OCI-LY1 (cell line): ENCODE results near the gene SIK3.

ENCODE experiments used
- H2AFZ ChIP-seq: fragments of 200-600 bp; sonication (generic), shearing (Covaris generic); 2 replicates; pipeline ENCODE4 v1.6.0; 2014; ENCODE audit warnings: antibody characterized with exemption, mild to moderate bottlenecking, low read length
- H3F3A ChIP-seq: fragments of 200-600 bp; sonication (generic), shearing (Covaris generic); 2 replicates; pipeline ENCODE4 v1.6.0; 2014; ENCODE audit warnings: mild to moderate bottlenecking, antibody characterized with exemption, low read length, moderate library complexity; ENCODE audit not compliant: insufficient read depth
- H3K27ac ChIP-seq: fragments of 200-600 bp; sonication (generic); 2 replicates; pipeline ENCODE4 v1.5.1; 2014; ENCODE audit warnings: low read length, mixed run types, mild to moderate bottlenecking, low read depth; ENCODE audit not compliant: poor library complexity, severe bottlenecking
- H3K27me3 ChIP-seq: fragments of 200-600 bp; sonication (generic); 2 replicates; pipeline ENCODE4 v1.6.0; 2014; ENCODE audit warnings: antibody characterized with exemption, mild to moderate bottlenecking, low read length, moderate library complexity; ENCODE audit not compliant: insufficient read depth
- H3K36me3 ChIP-seq: fragments of 200-600 bp; sonication (generic); 2 replicates; pipeline ENCODE4 v1.6.1; 2014; ENCODE audit warnings: mild to moderate bottlenecking, antibody characterized with exemption, low read length, moderate library complexity, mixed read lengths; ENCODE audit not compliant: insufficient read depth
- H3K4me1 ChIP-seq: fragments of 200-600 bp; sonication (generic); 2 replicates; pipeline ENCODE4 v1.5.1; 2014; ENCODE audit warnings: mild to moderate bottlenecking, low read length, moderate library complexity; ENCODE audit not compliant: insufficient read depth, severe bottlenecking
- H3K4me2 ChIP-seq: fragments of 200-600 bp; sonication (generic), shearing (Covaris generic); 2 replicates; pipeline ENCODE4 v1.6.1; 2014; ENCODE audit warnings: low read length
- H3K4me3 ChIP-seq: fragments of 200-600 bp; sonication (generic); 2 replicates; pipeline ENCODE4 v1.5.1; 2014; ENCODE audit warnings: low read length, low read depth, mild to moderate bottlenecking, mixed read lengths; ENCODE audit not compliant: poor library complexity, severe bottlenecking
- H3K79me2 ChIP-seq: fragments of 200-600 bp; shearing (Covaris generic); 2 replicates; pipeline ENCODE4 v1.6.1; 2016; ENCODE audit warnings: mixed run types, low read length, mixed read lengths; ENCODE audit not compliant: insufficient read depth
- H3K9ac ChIP-seq: fragments of 200-600 bp; sonication (generic), shearing (Covaris generic); 2 replicates; pipeline ENCODE4 v1.6.1; 2014; ENCODE audit warnings: mild to moderate bottlenecking, low read length, mixed read lengths
- H3K9me2 ChIP-seq: fragments of 200-600 bp; sonication (generic), shearing (Covaris generic); 2 replicates; pipeline ENCODE4 v1.6.1; 2014; ENCODE audit warnings: low read depth, mild to moderate bottlenecking, low read length, mixed read lengths
- H3K9me3 ChIP-seq: fragments of 200-600 bp; shearing (Covaris generic); 2 replicates; pipeline ENCODE4 v1.6.1; 2014; ENCODE audit warnings: low read length, mixed read lengths
- H4K20me1 ChIP-seq: fragments of 200-600 bp; sonication (generic), shearing (Covaris generic); 2 replicates; pipeline ENCODE4 v1.6.0; 2016; ENCODE audit warnings: mild to moderate bottlenecking, low read length; ENCODE audit not compliant: insufficient read depth
- CTCF ChIP-seq: fragments of 200-600 bp; sonication (generic), shearing (Covaris generic); IDR thresholded peaks from 2 replicates; pipeline ENCODE4 v1.5.1; 2017; ENCODE audit warnings: mild to moderate bottlenecking, antibody characterized with exemption, low read length, moderate library complexity, mixed read lengths
- EZH2 ChIP-seq: fragments of 200-600 bp; sonication (generic), shearing (Covaris generic); IDR thresholded peaks from 2 replicates; pipeline ENCODE4 v1.8.0; 2017; ENCODE audit warnings: borderline replicate concordance, mixed run types, mild to moderate bottlenecking, antibody characterized with exemption, low read length, moderate library complexity, mixed read lengths

The SIK3 gene

DNA sequence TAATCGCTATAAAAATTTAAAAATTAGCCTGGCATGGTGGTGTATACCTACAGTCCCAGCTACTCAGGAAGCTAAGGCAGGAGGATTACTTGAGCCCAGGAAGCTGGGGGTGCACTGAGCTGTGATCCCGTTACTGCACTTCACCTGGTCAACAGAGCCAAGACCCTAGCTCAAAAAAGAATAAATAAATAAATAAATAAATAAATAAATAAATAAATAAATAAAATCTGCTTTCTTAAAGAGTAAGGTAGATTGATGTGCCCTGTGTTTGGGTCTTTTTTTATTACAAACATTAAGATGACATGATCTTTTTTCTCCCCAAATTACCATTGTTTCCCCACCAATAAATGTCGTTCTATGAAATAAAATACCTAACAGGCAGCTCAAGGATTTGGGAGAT, 146.5 kb downstream of the SIK3 start:
- Histone ChIP-seq H3K9me3 (no peaks in the 10 kb centered on the region), H3K79me2 (no peaks in the 10 kb centered on the region; the same call in 1 of the 2 replicates), H3K9me2 (no peaks in the 10 kb centered on the region), H2AFZ (no peak overlapping the region), H3K27ac (no peak overlapping the region), H3K9ac (no peak overlapping the region), H3K27me3 (no peaks in the 10 kb centered on the region), H3K4me3 (no peak overlapping the region), H3K4me2 (no peak overlapping the region), H4K20me1 (no peaks in the 10 kb centered on the region), H3K36me3 (peaks cover 49% of the 10 kb centered on the region), H3F3A (no peaks in the 10 kb centered on the region), H3K4me1 (peaks cover 53% of the 10 kb centered on the region)
- TF ChIP-seq EZH2 (no peak), CTCF (no peak)

DNA sequence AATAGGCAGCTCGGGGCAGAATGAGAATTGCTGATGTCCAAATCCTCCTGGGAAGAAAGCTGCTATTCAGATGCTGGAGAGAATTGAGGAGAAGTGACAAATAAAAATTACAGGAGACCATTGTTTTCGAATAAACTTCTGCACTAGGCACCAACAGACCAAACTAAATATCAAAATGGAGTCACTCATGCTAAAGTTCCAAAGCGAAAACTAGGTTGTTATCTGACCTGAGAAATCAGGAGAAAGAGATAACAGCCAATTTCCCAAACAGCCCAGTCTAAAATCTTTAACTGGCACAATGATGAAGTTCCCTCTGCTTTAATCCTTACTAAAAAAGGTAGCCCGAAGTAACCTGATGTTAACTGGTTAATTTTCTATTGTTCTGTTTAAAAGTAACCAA, 148.0 kb downstream of the SIK3 start:
- H3F3A ChIP-seq, result no peaks in the 10 kb centered on the region
- no peak overlapping the region for H3K9ac ChIP-seq
- H3K9me3 ChIP-seq, result no peaks in the 10 kb centered on the region
- H3K4me3 ChIP-seq, result no peak overlapping the region
- H3K27ac ChIP-seq, result no peak overlapping the region
- H4K20me1 ChIP-seq, result no peaks in the 10 kb centered on the region
- peaks cover 46% of the 10 kb centered on the region for H3K36me3 ChIP-seq
- H3K27me3 ChIP-seq, result no peaks in the 10 kb centered on the region
- TF ChIP-seq EZH2, result no peak
- no peak for TF ChIP-seq CTCF
- H3K4me2 ChIP-seq, result no peak overlapping the region
- no peaks in the 10 kb centered on the region; the same call in 1 of the 2 replicates for H3K79me2 ChIP-seq
- H3K9me2 ChIP-seq, result no peaks in the 10 kb centered on the region
- peaks cover 37% of the 10 kb centered on the region for H3K4me1 ChIP-seq
- no peak overlapping the region for H2AFZ ChIP-seq

DNA sequence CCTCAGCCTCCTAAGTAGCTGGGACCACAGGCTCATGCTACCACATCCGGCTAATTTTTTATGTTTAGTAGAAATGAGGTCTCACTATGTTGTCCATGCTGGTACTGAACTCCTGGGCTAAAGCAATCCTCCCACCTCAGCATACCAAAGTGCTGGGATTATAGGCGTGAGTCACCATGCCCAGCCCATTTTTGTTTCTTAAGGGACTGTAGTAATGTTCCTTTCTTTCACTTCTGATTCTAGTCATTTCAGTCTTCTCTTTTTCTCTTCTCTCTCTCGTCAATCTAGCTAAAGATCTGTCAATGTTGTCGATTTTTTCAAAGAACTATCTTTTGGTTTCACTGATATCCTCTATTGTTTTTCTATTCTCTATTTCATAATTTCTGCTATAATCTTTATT, 149.8 kb downstream of the SIK3 start:
- no peak overlapping the region for H2AFZ ChIP-seq
- H3F3A ChIP-seq, result no peaks in the 10 kb centered on the region
- H3K27me3 ChIP-seq, result no peaks in the 10 kb centered on the region
- peaks cover 19% of the 10 kb centered on the region for H3K4me1 ChIP-seq
- no peak overlapping the region for H3K9ac ChIP-seq
- H4K20me1 ChIP-seq, result no peaks in the 10 kb centered on the region
- H3K27ac ChIP-seq, result no peak overlapping the region
- no peak for TF ChIP-seq EZH2
- TF ChIP-seq CTCF, result no peak
- no peaks in the 10 kb centered on the region for H3K9me2 ChIP-seq
- H3K4me3 ChIP-seq, result no peak overlapping the region
- no peaks in the 10 kb centered on the region for H3K9me3 ChIP-seq
- H3K79me2 ChIP-seq, result no peaks in the 10 kb centered on the region; the same call in 1 of the 2 replicates
- H3K4me2 ChIP-seq, result no peak overlapping the region
- peaks cover 50% of the 10 kb centered on the region for H3K36me3 ChIP-seq
